Activated naive CD8-positive, alpha-beta T cell treated with anti-CD3 and anti-CD28 coated beads, Interleukin-2, amount 50 U/mL, for 24 hours (primary cell): ENCODE data around the gene HSBP1.

ENCODE experiments used
- ATAC-seq: fragments of 150-1000 bp; cut with Tn5 transposase; one replicate; pipeline ENCODE4 v1.10.0; 2021
- DNase-seq: peaks from one replicate; pipeline ENCODE4 v3.0.0; 2021
- H3K27ac Mint-ChIP-seq: one replicate; pipeline ENCODE4 v1.8.0; 2021; ENCODE audit warnings: mild to moderate bottlenecking, mixed read lengths
- H3K27me3 Mint-ChIP-seq: one replicate; pipeline ENCODE4 v1.8.0; 2021; ENCODE audit warnings: mixed read lengths
- H3K36me3 Mint-ChIP-seq: one replicate; pipeline ENCODE4 v1.8.0; 2021; ENCODE audit warnings: low read depth, mixed read lengths
- H3K4me1 Mint-ChIP-seq: one replicate; pipeline ENCODE4 v1.8.0; 2021; ENCODE audit warnings: mixed read lengths
- H3K4me3 Mint-ChIP-seq: one replicate; pipeline ENCODE4 v1.8.0; 2021; ENCODE audit warnings: mild to moderate bottlenecking, moderate library complexity, mixed read lengths
- H3K9me3 Mint-ChIP-seq: one replicate; pipeline ENCODE4 v1.8.0; 2021; ENCODE audit warnings: mixed read lengths

The HSBP1 gene

DNA sequence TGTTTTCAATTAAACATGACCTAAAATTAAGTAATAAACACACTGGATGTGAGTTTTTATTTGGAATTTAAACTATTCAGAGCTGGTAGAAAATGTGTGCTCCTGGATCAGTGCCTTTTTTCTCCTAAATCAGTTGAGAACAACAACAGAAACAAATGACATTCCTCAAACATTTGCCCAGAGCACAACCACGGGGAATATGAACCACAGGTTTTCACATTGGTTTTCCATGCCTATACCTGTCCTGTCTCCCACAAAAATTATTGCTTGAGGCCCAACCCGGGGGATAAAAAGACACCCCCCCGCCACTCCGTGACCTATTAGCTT lies 6.8 kb downstream of the HSBP1 start:
- ATAC-seq (no peak), DNase-seq (no peak)
- Mint-ChIP-seq H3K27me3 (no peaks in the 10 kb centered on the region), H3K4me3 (no peak overlapping the region), H3K27ac (no peak overlapping the region), H3K4me1 (peaks cover 18% of the 10 kb centered on the region), H3K36me3 (peaks cover 25% of the 10 kb centered on the region), H3K9me3 (no peaks in the 10 kb centered on the region)

DNA sequence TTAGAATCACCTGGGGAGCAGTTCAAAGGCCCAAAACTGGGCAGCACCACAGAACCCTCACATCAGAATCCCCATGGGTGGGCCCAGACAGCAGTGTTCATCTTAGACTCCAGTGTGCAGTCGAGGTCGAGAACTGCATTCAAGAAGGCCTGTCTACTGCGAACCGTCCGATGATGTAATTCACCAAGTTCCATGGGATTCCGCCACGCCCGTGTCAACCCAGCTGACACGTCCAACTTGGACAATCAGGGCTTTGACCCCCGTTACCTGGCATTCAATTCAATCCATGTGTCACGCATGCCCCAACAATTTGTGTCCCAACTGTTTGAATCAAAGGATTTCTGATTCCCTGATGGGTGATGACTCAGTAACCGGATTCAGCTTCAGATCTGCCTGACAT lies 9.2 kb downstream of the HSBP1 start:
- no peak overlapping the region for H3K4me3 Mint-ChIP-seq
- ATAC-seq (no peak), DNase-seq (no peak)
- peaks cover 3% of the 10 kb centered on the region for H3K36me3 Mint-ChIP-seq
- H3K27ac Mint-ChIP-seq, result no peak overlapping the region
- no peaks in the 10 kb centered on the region for H3K4me1 Mint-ChIP-seq
- no peaks in the 10 kb centered on the region for H3K27me3 Mint-ChIP-seq
- no peaks in the 10 kb centered on the region for H3K9me3 Mint-ChIP-seq

DNA sequence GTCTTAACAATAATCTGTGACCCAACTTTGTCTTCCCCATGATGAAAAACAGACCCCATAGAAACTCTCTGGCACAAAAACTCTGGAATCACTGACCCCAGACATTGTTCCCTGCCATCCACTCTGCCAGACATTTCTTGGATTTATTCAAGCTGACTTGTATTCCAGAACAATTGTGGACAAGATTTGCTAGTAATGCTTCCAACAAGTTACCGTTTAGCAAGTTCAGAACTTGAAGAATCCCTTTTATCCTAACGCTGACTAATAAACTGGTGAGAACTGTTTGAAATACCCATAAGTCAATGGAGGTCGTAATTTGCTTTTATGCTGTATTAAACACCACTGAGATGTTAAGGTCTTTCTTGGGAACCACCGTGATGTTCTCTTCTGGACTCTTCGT lies 10.5 kb downstream of the HSBP1 start:
- no peaks in the 10 kb centered on the region for H3K4me1 Mint-ChIP-seq
- no peak for ATAC-seq
- no peaks in the 10 kb centered on the region for H3K27me3 Mint-ChIP-seq
- H3K9me3 Mint-ChIP-seq, result no peaks in the 10 kb centered on the region
- no peak overlapping the region for H3K27ac Mint-ChIP-seq
- H3K36me3 Mint-ChIP-seq, result no peaks in the 10 kb centered on the region
- H3K4me3 Mint-ChIP-seq, result no peak overlapping the region
- DNase-seq, result no peak

DNA sequence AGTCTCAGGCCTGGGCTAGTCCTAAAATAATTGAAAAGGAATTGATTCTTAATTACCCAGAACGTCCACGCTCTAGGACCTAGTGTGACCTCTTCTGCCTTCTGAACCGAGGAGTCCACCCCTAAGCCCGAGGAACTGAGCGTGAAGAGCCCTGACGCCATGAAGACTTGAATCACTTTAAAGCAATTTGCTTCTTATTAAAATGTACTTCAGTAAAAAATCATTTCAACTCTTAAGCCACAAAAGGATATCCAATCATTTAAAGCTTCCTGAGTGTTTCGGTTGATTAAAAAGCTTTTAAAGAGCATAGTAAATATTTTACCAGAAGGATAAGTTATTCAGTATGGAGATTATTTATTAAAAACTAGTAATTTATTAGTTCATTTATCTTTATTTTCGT lies 11.6 kb downstream of the HSBP1 start:
- H3K27me3 Mint-ChIP-seq, result no peaks in the 10 kb centered on the region
- no peaks in the 10 kb centered on the region for H3K4me1 Mint-ChIP-seq
- H3K9me3 Mint-ChIP-seq, result no peaks in the 10 kb centered on the region
- H3K27ac Mint-ChIP-seq, result no peak overlapping the region
- no peak overlapping the region for H3K4me3 Mint-ChIP-seq
- no peaks in the 10 kb centered on the region for H3K36me3 Mint-ChIP-seq
- ATAC-seq, result no peak
- DNase-seq, result no peak

DNA sequence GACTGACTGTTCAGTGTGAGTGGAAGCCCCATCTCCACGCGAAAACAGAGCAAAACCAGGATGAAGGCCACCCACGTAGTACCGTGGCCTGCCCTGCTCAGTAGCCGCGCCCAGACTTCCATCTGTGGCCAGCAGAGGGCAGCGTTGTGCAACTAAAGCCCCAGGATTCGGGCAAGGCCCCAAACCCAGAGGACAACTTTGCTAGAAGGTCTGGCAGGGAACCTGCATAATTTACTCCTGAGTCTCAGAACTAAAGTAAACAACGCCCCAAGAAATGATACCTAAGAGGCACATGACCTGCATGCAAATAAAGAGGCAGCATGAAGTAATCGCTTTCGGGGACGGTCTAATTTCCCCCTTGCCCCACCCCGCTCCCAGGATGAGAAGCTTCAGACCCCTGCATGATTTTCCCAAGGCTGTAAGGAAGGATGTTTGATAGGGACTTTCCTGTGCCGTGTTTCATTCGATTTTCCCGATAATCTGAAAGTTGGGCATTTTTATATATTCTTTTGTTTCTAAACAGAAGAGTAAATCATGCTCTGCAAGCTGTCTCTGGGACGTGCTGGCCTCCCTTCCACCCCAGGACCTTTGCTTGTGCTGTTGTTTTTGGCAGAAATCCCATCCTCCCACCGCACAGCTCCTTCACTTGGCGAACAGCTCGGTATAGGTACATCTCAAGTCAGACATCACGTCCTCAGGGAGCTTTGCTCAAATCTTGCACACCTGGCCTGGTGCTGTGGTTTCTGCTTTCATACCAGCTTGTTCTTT lies 18.6 kb downstream of the HSBP1 start:
- no peaks in the 10 kb centered on the region for H3K36me3 Mint-ChIP-seq
- no peak overlapping the region for H3K4me3 Mint-ChIP-seq
- ATAC-seq, result peak; percentile 83
- H3K9me3 Mint-ChIP-seq, result no peaks in the 10 kb centered on the region
- peak; percentile 85 for DNase-seq
- H3K27ac Mint-ChIP-seq, result no peak overlapping the region
- peaks cover 3% of the 10 kb centered on the region for H3K4me1 Mint-ChIP-seq
- no peaks in the 10 kb centered on the region for H3K27me3 Mint-ChIP-seq

DNA sequence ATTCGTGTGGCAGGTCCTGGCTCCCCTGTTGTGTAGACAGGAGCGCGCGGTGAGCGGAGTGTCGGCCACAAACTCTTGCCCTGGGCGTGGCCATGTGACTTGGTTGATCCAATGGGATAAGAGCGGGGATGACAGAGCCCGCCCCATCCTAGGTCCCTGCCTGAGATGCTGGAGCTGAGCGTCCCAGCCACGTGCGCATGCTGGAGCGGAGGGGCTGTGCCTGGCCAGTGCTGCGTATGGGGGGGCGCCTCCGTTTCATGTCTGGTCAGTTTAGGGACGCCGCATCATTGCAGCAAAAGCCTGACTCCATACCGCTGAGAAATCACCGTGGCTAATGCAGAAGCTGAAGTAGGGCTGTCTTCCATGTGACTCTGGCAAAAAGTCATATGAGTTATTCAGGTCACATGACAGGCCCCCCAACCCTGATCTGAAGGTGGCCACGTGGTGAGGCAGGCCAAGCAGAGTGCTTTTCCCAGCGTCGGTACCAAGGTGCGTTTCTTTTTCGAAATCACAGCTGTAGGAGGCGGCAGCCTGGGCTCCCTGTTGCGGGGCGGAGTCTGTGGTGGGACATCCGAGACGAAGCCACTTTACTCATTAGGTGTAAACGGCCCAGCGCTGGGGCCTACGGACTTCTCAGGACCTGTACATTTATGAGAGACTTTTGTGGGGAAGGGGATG lies 22.5 kb downstream of the HSBP1 start:
- Mint-ChIP-seq H3K4me1 (peaks cover 4% of the 10 kb centered on the region), H3K9me3 (no peaks in the 10 kb centered on the region), H3K27ac (no peak overlapping the region), H3K36me3 (no peaks in the 10 kb centered on the region), H3K4me3 (no peak overlapping the region), H3K27me3 (peaks cover 2% of the 10 kb centered on the region)
- ATAC-seq, result no peak
- DNase-seq, result no peak

DNA sequence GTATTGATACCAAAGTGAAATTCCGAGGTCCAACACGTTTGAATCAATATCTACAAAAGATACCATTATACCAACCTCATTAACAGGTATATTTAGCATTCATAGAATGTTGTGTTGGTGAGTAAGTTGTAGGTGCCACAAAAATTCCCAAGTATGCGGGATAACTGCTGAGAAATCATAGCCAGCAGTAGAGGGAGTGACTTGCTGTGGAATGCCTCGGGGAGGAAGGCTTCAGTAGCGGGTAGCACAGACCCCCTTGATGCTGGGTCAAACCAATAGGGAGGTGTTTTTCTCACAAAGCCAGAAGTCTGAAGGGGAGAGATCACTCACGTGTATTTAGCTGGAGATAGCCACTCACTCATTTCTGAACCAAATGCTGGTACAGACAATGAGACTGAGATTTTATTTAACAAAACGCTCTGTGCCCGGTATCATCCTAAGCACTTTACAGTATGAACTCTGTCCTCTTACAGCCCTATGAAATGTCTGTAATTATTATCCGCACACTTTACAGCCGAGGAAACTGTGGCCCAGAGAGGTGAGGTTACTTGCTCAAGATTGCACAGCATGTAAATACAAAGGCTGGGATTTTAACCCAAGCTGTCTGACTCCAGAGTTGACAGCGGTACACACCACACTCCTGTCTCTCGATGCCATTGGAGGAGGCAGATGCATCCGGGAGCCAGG lies 23.1 kb downstream of the HSBP1 start:
- Mint-ChIP-seq H3K4me1 (peaks cover 8% of the 10 kb centered on the region), H3K27me3 (peaks cover 2% of the 10 kb centered on the region), H3K4me3 (no peak overlapping the region), H3K27ac (no peak overlapping the region), H3K36me3 (no peaks in the 10 kb centered on the region), H3K9me3 (no peaks in the 10 kb centered on the region)
- DNase-seq, result no peak
- no peak for ATAC-seq

DNA sequence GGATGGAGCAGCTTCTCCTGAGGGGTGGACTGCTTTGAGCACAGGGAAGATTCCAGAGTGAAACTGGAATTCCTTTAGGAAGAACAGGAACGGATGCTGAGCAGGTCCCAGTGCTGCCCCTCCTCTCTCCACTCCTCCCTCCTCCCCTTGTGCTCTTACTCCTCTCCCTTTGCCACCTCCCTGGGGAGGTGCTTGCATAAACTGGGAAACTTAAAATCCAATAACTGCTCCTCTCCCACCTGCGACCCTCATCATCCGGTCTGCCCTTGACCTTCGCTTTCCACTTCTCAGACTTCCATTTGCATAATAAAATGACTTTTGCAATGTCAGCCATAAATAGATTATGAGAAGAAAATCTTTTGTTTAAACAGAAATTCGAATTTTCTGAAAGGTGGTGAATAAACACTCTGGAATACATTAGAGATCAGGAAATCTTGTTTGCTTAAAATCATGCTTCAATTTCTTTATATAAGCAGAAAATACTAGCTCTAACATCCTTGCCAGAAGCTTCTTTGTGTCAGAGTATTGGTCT lies 23.7 kb downstream of the HSBP1 start:
- Mint-ChIP-seq H3K4me1 (peaks cover 14% of the 10 kb centered on the region), H3K27ac (no peak overlapping the region), H3K36me3 (no peaks in the 10 kb centered on the region), H3K27me3 (peaks cover 4% of the 10 kb centered on the region), H3K9me3 (no peaks in the 10 kb centered on the region), H3K4me3 (no peak overlapping the region)
- DNase-seq (no peak), ATAC-seq (no peak)

DNA sequence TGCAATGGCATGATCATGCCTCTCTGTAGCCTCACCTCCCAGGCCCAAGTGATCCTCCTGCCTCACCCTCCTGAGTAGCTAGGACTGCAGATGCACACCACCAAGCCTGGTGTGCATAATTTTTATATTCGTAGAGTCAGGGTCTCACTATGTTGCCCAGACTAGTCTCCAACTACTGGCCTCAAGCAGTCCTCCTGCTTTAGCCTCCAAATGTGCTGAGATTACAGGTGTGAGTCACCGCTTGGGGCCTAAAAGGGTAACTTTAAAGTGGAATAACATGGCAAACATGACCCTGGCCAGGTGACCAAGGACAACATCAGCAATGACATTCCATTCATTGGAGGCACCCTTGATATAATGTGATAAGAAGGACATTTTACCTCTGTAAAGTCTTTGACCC lies 26.1 kb downstream of the HSBP1 start:
- Mint-ChIP-seq H3K27me3 (peaks cover 16% of the 10 kb centered on the region), H3K27ac (no peak overlapping the region), H3K4me1 (peaks cover 14% of the 10 kb centered on the region), H3K9me3 (no peaks in the 10 kb centered on the region), H3K4me3 (no peak overlapping the region), H3K36me3 (no peaks in the 10 kb centered on the region)
- DNase-seq, result no peak
- no peak for ATAC-seq

DNA sequence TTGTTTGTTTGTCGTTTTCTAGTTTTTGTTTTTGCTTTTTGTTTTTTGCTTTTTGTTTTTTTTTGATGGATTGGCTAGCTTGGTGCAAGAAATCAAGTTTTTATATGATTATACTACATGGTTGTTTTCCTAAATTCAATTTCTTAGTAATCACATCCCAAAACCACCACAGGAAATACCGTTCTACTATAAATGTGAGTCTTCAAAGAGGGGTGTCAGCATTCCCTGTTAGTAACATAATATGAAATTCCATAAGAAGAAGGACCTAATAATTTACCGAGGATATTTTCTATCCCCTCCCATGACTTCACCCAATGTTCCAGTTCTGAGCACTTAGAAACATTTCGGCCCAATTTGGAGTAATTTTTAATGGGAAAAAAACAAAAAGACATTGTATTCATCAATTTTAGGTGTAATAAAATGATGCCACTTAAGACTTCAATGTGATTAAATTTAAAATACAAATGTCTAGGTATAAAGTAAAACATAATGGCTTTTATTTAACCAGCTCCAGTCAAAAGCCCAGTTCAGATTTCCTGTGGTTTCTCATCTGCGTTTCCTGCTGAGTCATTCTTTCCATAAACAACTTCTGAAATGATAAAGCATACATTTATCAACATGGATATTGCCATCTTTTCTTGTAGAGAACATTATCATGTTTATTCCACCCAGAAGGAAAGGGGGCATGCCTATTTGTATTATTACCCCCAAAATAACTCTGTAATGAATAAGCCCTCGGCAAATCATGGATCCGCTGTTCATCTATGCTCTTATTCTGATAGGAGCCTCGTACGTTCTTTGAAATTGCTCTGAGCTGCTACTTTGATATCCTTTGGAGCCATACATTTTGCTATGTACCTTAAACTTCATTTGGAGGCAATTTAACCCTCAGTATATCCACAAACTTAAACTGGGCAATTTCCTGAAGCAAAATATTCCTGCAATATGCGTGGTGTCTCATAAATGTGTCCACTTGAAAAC lies 28.1 kb downstream of the HSBP1 start:
- no peak for DNase-seq

DNA sequence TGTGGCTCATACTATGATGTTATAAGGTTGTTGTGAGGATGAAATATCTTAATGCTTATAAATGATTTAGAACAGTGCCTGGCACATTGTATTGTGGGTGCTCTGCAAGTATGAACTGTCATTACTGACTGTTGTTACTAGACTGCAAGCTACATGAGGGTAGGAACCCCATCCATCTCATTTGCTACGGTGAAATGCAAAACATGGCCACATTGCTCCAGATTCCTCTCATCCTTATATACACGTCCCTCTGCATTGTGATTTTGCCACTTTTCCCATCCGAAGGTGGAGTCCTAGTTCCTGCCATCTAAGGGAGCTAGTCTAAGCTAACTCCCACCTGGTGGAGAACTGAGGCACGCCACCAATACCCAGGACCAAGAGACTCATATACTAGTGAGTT lies 29.8 kb downstream of the HSBP1 start:
- Mint-ChIP-seq H3K4me1 (peaks cover 16% of the 10 kb centered on the region), H3K36me3 (no peaks in the 10 kb centered on the region), H3K27ac (no peak overlapping the region), H3K4me3 (no peak overlapping the region), H3K9me3 (no peaks in the 10 kb centered on the region), H3K27me3 (peaks cover 24% of the 10 kb centered on the region)
- DNase-seq (no peak), ATAC-seq (no peak)

More for the DNA sequence above, 28.1 kb downstream of the HSBP1 start:
- no peaks in the 10 kb centered on the region for H3K9me3 Mint-ChIP-seq
- ATAC-seq, result no peak
- H3K27ac Mint-ChIP-seq, result no peak overlapping the region
- H3K36me3 Mint-ChIP-seq, result no peaks in the 10 kb centered on the region
- peaks cover 24% of the 10 kb centered on the region for H3K27me3 Mint-ChIP-seq
- peaks cover 14% of the 10 kb centered on the region for H3K4me1 Mint-ChIP-seq
- no peak overlapping the region for H3K4me3 Mint-ChIP-seq

DNA sequence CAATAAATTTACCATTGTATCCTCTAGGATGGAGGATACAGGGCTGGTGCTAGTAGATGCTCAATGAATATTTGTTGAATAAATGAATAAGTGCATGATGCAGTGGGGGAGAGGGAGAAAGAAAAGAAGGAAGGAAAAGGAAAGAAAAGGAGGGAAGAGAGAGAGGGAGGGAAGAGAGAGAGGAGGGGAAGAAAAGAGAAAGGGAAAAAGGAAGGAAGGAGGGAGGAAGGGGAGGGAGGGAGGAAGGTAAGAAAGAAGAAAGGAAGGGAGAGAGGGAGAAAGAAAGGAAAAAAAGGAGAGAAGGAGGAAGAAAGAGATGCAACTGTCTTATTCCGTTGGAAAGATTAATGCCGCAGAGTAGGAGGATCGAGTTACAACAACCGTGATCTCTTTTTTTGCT lies 30.4 kb downstream of the HSBP1 start:
- Mint-ChIP-seq H3K36me3 (no peaks in the 10 kb centered on the region), H3K9me3 (no peaks in the 10 kb centered on the region), H3K4me3 (no peak overlapping the region), H3K4me1 (peaks cover 17% of the 10 kb centered on the region), H3K27ac (no peak overlapping the region), H3K27me3 (peaks cover 24% of the 10 kb centered on the region)
- DNase-seq (no peak), ATAC-seq (no peak)

DNA sequence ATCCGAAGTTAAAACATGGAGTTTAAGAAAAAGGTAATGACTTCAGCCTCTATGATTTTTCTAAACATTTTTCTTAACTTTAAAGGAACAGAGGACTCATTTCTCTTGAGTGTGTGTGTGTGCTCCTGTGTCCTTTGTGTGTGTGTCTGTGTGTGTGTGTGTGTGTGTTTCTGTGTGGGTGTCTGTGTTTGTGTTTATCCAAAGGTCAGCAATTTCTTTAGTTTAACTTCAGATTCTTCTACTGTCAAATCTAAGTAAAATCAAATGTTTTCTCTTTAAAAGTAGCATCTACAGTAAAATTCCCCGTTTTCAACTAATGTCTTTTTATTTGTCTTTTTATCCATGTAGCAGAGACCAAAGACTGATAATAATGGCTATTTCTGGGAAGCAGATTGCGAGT lies 31.8 kb downstream of the HSBP1 start:
- no peak overlapping the region for H3K4me3 Mint-ChIP-seq
- H3K36me3 Mint-ChIP-seq, result no peaks in the 10 kb centered on the region
- no peaks in the 10 kb centered on the region for H3K9me3 Mint-ChIP-seq
- DNase-seq (no peak), ATAC-seq (no peak)
- H3K27me3 Mint-ChIP-seq, result peaks cover 22% of the 10 kb centered on the region
- peaks cover 20% of the 10 kb centered on the region for H3K4me1 Mint-ChIP-seq
- H3K27ac Mint-ChIP-seq, result no peak overlapping the region

DNA sequence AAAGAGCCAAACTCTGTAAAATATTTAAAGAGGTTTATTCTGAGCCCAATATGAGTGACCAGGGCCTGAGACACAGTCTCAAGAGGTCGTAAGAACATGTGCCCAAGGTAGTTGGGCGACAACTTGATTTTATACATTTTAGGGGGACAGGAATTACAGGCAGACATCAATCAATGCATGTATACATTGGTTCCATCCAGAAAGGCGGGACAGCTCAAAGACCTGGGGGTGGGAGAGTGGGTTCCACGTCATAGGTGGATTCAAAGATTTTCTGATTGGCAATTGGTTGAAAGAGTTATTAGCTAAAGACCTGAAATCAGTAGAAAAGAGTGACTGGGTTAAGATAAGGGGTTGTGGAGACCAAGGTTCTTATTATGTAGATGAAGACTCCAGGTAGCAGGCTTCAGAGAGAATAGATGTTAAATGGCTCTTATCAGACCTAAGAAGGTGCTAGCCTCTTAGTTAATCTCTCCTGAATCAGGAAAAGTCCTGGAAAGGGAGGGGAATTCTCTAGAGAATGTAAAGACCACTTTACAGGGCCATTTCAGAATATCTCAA lies 32.4 kb downstream of the HSBP1 start:
- no peak for ATAC-seq
- Mint-ChIP-seq H3K27me3 (peaks cover 22% of the 10 kb centered on the region), H3K4me3 (no peak overlapping the region), H3K4me1 (peaks cover 20% of the 10 kb centered on the region), H3K9me3 (no peaks in the 10 kb centered on the region), H3K27ac (no peak overlapping the region), H3K36me3 (no peaks in the 10 kb centered on the region)
- no peak for DNase-seq
